Measurements from ENCODE around the gene ATG101. TPM values are rescaled to one million over a fixed set of nuclear protein-coding genes. Genes with fewer than 3 reads are reported as not detected.

The ATG101 gene
- total and polyA plus RNA-seq, 7 donors: 25.1 to 154 (median 35.3) TPM

GRCh38 chr12:52066346-52067080 is 3.3 kb upstream of the ATG101 start:
- 68 to 74% (median 68%) methylated on average over 8 of the region's 8 CpGs for WGBS, 3 donors
- Histone ChIP-seq H3K27ac (no peak overlapping the region), H3K9me3 (no peaks in the 10 kb centered on the region), H3K27me3 (ENCODE audit: insufficient read depth in 3 of 3, low read length in 2 of 3) (no peaks in the 10 kb centered on the region), H3K4me1 (peaks cover 43% of the 10 kb centered on the region), H3K4me3 (no peak overlapping the region), H3K36me3 (ENCODE audit: insufficient read depth in 1 of 2, low read depth in 1 of 2) (peaks cover 0 to 4% of the 10 kb centered on the region in 2 donors)
- no peak for DNase-seq
- no peak for TF ChIP-seq CTCF (IDR thresholded peaks at IDR 0.05)
- ATAC-seq: no peak
- intact Hi-C loops (cut with DNase I): loop anchor here in 1 of 2 donors (5.0 kb wide), 1 partner anchor 39 kb away; no protein-coding TSS in a partner anchor

- no peak for DNase-seq
- Histone ChIP-seq H3K27ac (no peak overlapping the region), H3K27me3 (ENCODE audit: insufficient read depth in 3 of 3, low read length in 2 of 3) (no peaks in the 10 kb centered on the region), H3K36me3 (ENCODE audit: insufficient read depth in 1 of 2, low read depth in 1 of 2) (peaks cover 0 to 10% of the 10 kb centered on the region in 2 donors), H3K4me3 (no peak overlapping the region), H3K9me3 (no peaks in the 10 kb centered on the region), H3K4me1 (peaks cover 48% of the 10 kb centered on the region)
- no peak for TF ChIP-seq CTCF (IDR thresholded peaks at IDR 0.05)
- intact Hi-C loops (cut with DNase I): loop anchor here in 1 of 2 donors (5.0 kb wide), 1 partner anchor 40 kb away; no protein-coding TSS in a partner anchor
- no peak for ATAC-seq
- WGBS, 3 donors: 21 to 37% (median 33%) methylated on average over 3 of the region's 3 CpGs
Measured at GRCh38 chr12:52067081-52067374, 2.8 kb upstream of the ATG101 start.

GRCh38 chr12:52070185-52070925 is 577 bp downstream of the ATG101 start:
- no peaks in the 10 kb centered on the region for H3K9me3 ChIP-seq
- H3K36me3 ChIP-seq (ENCODE audit: insufficient read depth in 1 of 2, low read depth in 1 of 2): peaks cover 0 to 42% of the 10 kb centered on the region in 2 donors
- intact Hi-C loops (cut with DNase I): no loop called here
- 3% methylated on average over 32 to 37 of the region's 37 CpGs for WGBS, 3 donors
- DNase-seq (no peak), ATAC-seq (peak in 3 of 4 donors; percentile 24 to 48 (median 33))
- peak overlapping the region; percentile 78 for H3K4me3 ChIP-seq
- peak overlapping the region; percentile 90 for H3K27ac ChIP-seq
- no peak for TF ChIP-seq CTCF (IDR thresholded peaks at IDR 0.05)
- H3K4me1 ChIP-seq: peaks cover 27% of the 10 kb centered on the region
- H3K27me3 ChIP-seq (ENCODE audit: insufficient read depth in 3 of 3, low read length in 2 of 3): no peaks in the 10 kb centered on the region

GRCh38 chr12:52073531-52074381 is 4.0 kb downstream of the ATG101 start:
- no peak overlapping the region for H3K4me3 ChIP-seq
- intact Hi-C loops (cut with DNase I): no loop called here
- DNase-seq (peak in 1 of 2 donors; percentile 35), ATAC-seq (no peak)
- no peak overlapping the region for H3K27ac ChIP-seq
- no peaks in the 10 kb centered on the region for H3K27me3 ChIP-seq (ENCODE audit: insufficient read depth in 3 of 3, low read length in 2 of 3)
- no peak for TF ChIP-seq CTCF (IDR thresholded peaks at IDR 0.05)
- H3K4me1 ChIP-seq: peaks cover 31% of the 10 kb centered on the region
- 67 to 82% (median 73%) methylated on average over 23 of the region's 23 CpGs for WGBS, 3 donors
- peaks cover 3 to 73% of the 10 kb centered on the region in 2 donors for H3K36me3 ChIP-seq (ENCODE audit: insufficient read depth in 1 of 2, low read depth in 1 of 2)
- H3K9me3 ChIP-seq: no peaks in the 10 kb centered on the region

Data from psoas muscle (tissue), 8 donors.